GM21360 (cell line): ENCODE results near the gene SMIM33.
"Not testable (repeated sequence)": the region's sequence is repeated elsewhere in the genome, so short reads cannot be mapped to it uniquely, and the experiment has no call there.

Experiments used
- ATAC-seq: cut with Tn5 transposase; IDR thresholded peaks from one replicate; pipeline ENCODE4 v1.9.1; 2021; ENCODE audit warnings: mild to moderate bottlenecking, moderate library complexity; ENCODE audit not compliant: unreplicated experiment

Gene SMIM33

GRCh38 chr5:139470821-139471300 lies at the start of gene SMIM33:
Gene SMIM33, plus strand, starts transcription at chr5:139471004. Its CDS starts 118 bp downstream, at chr5:139471122.
- no peak for ATAC-seq

- no peak for ATAC-seq
Measured at GRCh38 chr5:139422307-139422893, 48.4 kb upstream of the SMIM33 start.

- no peak for ATAC-seq
Measured at GRCh38 chr5:139425497-139425896, 45.3 kb upstream of the SMIM33 start.

GRCh38 chr5:139426203-139426885 lies 44.5 kb upstream of the SMIM33 start:
- no peak for ATAC-seq

GRCh38 chr5:139430015-139430414 lies 40.8 kb upstream of the SMIM33 start:
- no peak for ATAC-seq

GRCh38 chr5:139431706-139432105 lies 39.1 kb upstream of the SMIM33 start:
- no peak for ATAC-seq

GRCh38 chr5:139435676-139436075 lies 35.1 kb upstream of the SMIM33 start:
- ATAC-seq, result no peak

- no peak for ATAC-seq
Measured at GRCh38 chr5:139438707-139439012, 32.1 kb upstream of the SMIM33 start.

GRCh38 chr5:139439013-139439903 lies 31.5 kb upstream of the SMIM33 start, which contains the start of gene DNAJC18:
Gene DNAJC18, minus strand, starts transcription at chr5:139439525. Its CDS starts 80 bp downstream, at chr5:139439445.
- peak; percentile 92 for ATAC-seq

- not testable (repeated sequence) for ATAC-seq
Measured at GRCh38 chr5:139440416-139440815, 30.4 kb upstream of the SMIM33 start.

- no peak for ATAC-seq
Measured at GRCh38 chr5:139443831-139444453, 26.9 kb upstream of the SMIM33 start.

GRCh38 chr5:139445325-139446170 lies 25.3 kb upstream of the SMIM33 start:
- no peak for ATAC-seq

GRCh38 chr5:139446956-139447779 lies 23.6 kb upstream of the SMIM33 start:
- peak; percentile 63 for ATAC-seq

- ATAC-seq, result no peak
Measured at GRCh38 chr5:139451176-139451575, 19.6 kb upstream of the SMIM33 start.

GRCh38 chr5:139451878-139452660 lies 18.7 kb upstream of the SMIM33 start:
- ATAC-seq, result no peak

- ATAC-seq, result no peak
Measured at GRCh38 chr5:139453683-139454567, 16.9 kb upstream of the SMIM33 start.

GRCh38 chr5:139454568-139455290 lies 16.1 kb upstream of the SMIM33 start:
- ATAC-seq, result no peak
